Esophagus squamous epithelium (tissue), 4 donors: Measurements from ENCODE around the gene TAGLN3.

Experiments used
- POLR2A ChIP-seq, 4 donors: fragments of 450-650 bp; IDR thresholded peaks; one replicate each; pipeline ENCODE4 v1.6.1; 2017; ENCODE audit warnings: antibody characterized with exemption in 4 of 4, mild to moderate bottlenecking in 4 of 4, moderate library complexity in 3 of 4
- TF ChIP-seq, protein P1 (sequence below), 6 experiments: fragments of 450-650 bp in 4 of 6; fragments of 200-600 bp in 2 of 6; sonication (generic) in 2 of 6; IDR thresholded peaks; one replicate each; pipeline ENCODE4 v1.5.1; 2016 to 2019; ENCODE audit warnings: antibody characterized with exemption in 6 of 6, mild to moderate bottlenecking in 4 of 6, moderate library complexity in 4 of 6

DNA sequence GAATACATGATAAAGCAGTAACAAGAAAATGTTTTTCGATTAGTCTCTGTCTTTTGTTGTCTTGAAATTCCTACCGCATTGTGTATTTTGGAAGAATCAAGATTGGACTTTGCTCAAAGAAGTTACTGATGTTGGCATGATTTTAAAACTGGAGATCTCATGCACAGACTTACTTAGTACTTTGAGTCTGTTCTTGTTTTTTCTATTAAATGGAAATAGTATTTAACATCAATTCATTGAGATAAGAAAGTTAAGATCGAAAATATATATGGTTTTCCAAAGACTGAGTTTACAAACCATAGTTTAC lies 17.3 kb upstream of the TAGLN3 start:
- TF ChIP-seq, protein P1, sequence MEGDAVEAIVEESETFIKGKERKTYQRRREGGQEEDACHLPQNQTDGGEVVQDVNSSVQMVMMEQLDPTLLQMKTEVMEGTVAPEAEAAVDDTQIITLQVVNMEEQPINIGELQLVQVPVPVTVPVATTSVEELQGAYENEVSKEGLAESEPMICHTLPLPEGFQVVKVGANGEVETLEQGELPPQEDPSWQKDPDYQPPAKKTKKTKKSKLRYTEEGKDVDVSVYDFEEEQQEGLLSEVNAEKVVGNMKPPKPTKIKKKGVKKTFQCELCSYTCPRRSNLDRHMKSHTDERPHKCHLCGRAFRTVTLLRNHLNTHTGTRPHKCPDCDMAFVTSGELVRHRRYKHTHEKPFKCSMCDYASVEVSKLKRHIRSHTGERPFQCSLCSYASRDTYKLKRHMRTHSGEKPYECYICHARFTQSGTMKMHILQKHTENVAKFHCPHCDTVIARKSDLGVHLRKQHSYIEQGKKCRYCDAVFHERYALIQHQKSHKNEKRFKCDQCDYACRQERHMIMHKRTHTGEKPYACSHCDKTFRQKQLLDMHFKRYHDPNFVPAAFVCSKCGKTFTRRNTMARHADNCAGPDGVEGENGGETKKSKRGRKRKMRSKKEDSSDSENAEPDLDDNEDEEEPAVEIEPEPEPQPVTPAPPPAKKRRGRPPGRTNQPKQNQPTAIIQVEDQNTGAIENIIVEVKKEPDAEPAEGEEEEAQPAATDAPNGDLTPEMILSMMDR (IDR thresholded peaks at IDR 0.05): no peak
- no peak for TF ChIP-seq POLR2A (IDR thresholded peaks at IDR 0.05)
